ENCODE results near the gene PITX1.

PITX1 gene

DNA sequence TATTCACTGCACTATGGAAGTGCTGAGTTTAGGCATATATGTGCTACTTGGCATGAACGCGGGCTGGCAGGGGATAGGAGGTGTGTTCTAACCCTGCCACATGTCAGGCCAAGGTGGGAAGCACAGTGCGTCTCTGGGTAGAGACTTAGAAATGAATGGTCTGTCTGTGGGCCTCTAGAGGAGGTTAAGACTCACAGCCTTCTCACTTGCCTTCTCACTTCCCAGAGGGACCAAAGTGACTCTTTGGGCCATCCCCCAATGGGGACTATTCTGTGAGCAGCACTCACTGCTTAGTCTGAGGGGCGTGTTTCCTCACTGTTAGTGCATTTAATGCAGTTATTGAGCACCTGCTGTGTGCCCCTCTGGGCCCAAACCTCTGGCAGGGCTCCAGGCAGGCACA is 2.4 kb upstream of the PITX1 start:
- TF ChIP-seq ZBTB7A (IDR thresholded peaks at IDR 0.05; ENCODE audit: low read depth), result no peak
- no peak for TF ChIP-seq EP300 (IDR thresholded peaks at IDR 0.05; ENCODE audit: borderline replicate concordance)
- TF ChIP-seq FOXM1 (IDR thresholded peaks at IDR 0.05; ENCODE audit: borderline replicate concordance, low read depth), result no peak
- TF ChIP-seq YY1 (IDR thresholded peaks at IDR 0.05; ENCODE audit: low read depth), result no peak
- TF ChIP-seq CREB1 (IDR thresholded peaks at IDR 0.05; ENCODE audit: low read depth), result no peak
- TF ChIP-seq, protein P1, sequence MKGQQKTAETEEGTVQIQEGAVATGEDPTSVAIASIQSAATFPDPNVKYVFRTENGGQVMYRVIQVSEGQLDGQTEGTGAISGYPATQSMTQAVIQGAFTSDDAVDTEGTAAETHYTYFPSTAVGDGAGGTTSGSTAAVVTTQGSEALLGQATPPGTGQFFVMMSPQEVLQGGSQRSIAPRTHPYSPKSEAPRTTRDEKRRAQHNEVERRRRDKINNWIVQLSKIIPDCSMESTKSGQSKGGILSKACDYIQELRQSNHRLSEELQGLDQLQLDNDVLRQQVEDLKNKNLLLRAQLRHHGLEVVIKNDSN (IDR thresholded peaks at IDR 0.05), result no peak
- no peak for TF ChIP-seq NFIC (IDR thresholded peaks at IDR 0.05)
- TF ChIP-seq, protein P2, sequence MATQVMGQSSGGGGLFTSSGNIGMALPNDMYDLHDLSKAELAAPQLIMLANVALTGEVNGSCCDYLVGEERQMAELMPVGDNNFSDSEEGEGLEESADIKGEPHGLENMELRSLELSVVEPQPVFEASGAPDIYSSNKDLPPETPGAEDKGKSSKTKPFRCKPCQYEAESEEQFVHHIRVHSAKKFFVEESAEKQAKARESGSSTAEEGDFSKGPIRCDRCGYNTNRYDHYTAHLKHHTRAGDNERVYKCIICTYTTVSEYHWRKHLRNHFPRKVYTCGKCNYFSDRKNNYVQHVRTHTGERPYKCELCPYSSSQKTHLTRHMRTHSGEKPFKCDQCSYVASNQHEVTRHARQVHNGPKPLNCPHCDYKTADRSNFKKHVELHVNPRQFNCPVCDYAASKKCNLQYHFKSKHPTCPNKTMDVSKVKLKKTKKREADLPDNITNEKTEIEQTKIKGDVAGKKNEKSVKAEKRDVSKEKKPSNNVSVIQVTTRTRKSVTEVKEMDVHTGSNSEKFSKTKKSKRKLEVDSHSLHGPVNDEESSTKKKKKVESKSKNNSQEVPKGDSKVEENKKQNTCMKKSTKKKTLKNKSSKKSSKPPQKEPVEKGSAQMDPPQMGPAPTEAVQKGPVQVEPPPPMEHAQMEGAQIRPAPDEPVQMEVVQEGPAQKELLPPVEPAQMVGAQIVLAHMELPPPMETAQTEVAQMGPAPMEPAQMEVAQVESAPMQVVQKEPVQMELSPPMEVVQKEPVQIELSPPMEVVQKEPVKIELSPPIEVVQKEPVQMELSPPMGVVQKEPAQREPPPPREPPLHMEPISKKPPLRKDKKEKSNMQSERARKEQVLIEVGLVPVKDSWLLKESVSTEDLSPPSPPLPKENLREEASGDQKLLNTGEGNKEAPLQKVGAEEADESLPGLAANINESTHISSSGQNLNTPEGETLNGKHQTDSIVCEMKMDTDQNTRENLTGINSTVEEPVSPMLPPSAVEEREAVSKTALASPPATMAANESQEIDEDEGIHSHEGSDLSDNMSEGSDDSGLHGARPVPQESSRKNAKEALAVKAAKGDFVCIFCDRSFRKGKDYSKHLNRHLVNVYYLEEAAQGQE (IDR thresholded peaks at IDR 0.05; ENCODE audit: low read depth), result no peak
- no peak for TF ChIP-seq TAF1 (IDR thresholded peaks at IDR 0.05; ENCODE audit: low read depth)
- no peak for TF ChIP-seq EGR1 (IDR thresholded peaks at IDR 0.05)
- TF ChIP-seq CEBPB (IDR thresholded peaks at IDR 0.05), result no peak
- no peak for TF ChIP-seq TEAD4 (IDR thresholded peaks at IDR 0.05)

DNA sequence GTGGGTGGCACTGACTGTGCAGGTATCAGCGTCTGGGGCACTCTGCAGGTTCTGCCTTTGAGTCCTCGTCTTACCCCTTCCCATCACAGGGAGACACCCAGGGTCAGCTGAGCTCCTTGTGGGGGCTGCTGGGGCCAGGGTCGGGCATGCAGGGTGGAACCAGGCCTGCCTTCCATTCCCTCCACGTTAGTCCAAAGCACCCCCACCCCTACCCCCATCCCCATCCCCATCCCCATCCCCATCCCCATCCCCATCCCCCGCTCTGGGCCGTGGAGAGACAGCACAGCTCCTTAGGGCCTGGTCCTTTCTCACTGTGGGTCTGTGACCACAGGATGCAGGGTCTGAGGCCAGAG is 1.6 kb upstream of the PITX1 start:
- TF ChIP-seq EP300 (IDR thresholded peaks at IDR 0.05; ENCODE audit: borderline replicate concordance), result no peak
- no peak for TF ChIP-seq YY1 (IDR thresholded peaks at IDR 0.05; ENCODE audit: low read depth)
- no peak for TF ChIP-seq NFIC (IDR thresholded peaks at IDR 0.05)
- no peak for TF ChIP-seq TAF1 (IDR thresholded peaks at IDR 0.05; ENCODE audit: low read depth)
- TF ChIP-seq TCF12 (IDR thresholded peaks at IDR 0.05; ENCODE audit: low read depth), result no peak
- no peak for TF ChIP-seq TEAD4 (IDR thresholded peaks at IDR 0.05)
- TF ChIP-seq CREB1 (IDR thresholded peaks at IDR 0.05; ENCODE audit: low read depth), result no peak
- no peak for TF ChIP-seq ZBTB7A (IDR thresholded peaks at IDR 0.05; ENCODE audit: low read depth)
- no peak for TF ChIP-seq FOXM1 (IDR thresholded peaks at IDR 0.05; ENCODE audit: borderline replicate concordance, low read depth)
- TF ChIP-seq, protein P3, sequence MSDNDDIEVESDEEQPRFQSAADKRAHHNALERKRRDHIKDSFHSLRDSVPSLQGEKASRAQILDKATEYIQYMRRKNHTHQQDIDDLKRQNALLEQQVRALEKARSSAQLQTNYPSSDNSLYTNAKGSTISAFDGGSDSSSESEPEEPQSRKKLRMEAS (IDR thresholded peaks at IDR 0.05), result no peak
- TF ChIP-seq EGR1 (IDR thresholded peaks at IDR 0.05), result no peak
- TF ChIP-seq CEBPB (IDR thresholded peaks at IDR 0.05), result no peak
- TF ChIP-seq RAD21 (IDR thresholded peaks at IDR 0.05; ENCODE audit: low read depth), result no peak
- TF ChIP-seq, protein P1 (IDR thresholded peaks at IDR 0.05), result no peak
- TF ChIP-seq, protein P2 (IDR thresholded peaks at IDR 0.05; ENCODE audit: low read depth), result no peak

DNA sequence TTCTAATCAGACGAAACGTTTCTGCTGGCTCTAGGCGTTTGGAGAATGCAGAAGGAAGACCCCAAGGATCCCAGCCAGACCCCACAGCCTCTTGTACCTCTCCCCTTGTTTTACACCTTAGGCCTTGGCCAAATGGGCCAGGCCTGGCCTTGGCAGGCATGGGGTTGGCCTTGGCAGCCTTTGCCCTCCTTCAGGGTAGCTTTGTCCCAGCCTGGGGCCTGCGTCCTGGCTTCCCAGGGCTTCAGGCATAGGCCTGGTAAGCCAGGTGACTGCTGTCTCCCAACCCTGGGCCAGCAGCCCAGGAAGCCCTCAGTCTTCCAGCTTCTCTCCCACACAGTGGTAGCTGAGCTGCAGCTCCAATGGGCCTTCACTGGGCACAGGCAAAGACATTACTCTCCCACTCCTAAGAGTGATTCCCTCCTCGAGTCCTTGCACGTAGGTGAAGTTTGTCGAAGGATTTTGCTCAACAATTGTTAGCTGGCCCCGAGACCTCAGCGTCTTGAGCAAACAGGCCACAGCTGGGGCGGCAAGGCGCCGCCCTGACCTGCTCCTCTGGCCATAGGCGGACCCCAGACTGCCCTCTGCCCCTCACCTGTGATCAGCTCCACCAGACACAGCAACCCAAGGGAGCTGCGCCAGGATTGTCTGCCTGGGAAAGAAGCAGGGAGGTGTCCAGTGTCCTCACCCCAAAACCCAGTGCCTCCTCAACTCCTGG is 1.1 kb upstream of the PITX1 start:
- no peak for TF ChIP-seq TCF12 (IDR thresholded peaks at IDR 0.05; ENCODE audit: low read depth)
- TF ChIP-seq, protein P1 (IDR thresholded peaks at IDR 0.05), result no peak

DNA sequence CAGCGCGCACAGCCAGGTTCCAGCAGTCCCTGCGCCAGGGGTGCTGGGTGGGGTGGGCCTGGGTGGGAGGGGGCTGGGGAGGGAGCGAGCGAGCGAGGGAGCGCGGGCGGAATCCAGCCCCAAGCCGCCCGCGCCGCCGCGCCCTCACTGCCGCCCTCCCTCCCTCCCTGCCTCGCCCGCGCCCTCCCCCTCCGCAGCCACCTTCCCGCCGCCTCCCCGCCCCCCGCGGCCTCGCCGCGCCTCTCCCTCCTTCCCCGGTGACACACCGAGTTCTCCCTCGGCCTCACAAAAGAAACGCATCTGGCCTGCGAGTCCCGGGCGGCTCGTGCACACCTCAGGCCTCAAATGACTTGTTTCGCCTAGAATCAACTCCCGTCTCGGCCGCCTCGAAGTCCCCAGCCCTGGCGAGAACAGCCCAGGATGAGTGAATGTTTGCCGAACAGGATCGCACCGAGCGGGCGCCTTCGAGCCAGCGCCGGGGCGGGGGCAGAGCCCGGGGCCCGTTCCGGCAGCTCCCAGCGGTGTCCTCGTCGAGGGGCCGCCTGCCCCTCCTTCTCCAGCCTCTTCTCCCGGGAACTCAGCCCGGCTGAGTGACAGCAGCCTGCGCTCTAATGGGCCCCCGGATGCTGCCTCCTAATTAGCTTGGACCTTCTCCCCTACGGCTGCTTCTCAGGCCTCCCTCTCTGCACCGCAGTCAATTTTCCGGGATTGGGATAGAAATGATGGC is 371 bp upstream of the PITX1 start:
- TF ChIP-seq TAF1 (IDR thresholded peaks at IDR 0.05; ENCODE audit: low read depth), result 0 out of 2 replicates have a peak, but pooled peaks have one; percentile 13
- TF ChIP-seq, protein P3 (IDR thresholded peaks at IDR 0.05), result peak; percentile 61
- TF ChIP-seq FOXM1 (IDR thresholded peaks at IDR 0.05; ENCODE audit: borderline replicate concordance, low read depth), result no peak
- no peak for TF ChIP-seq ZBTB7A (IDR thresholded peaks at IDR 0.05; ENCODE audit: low read depth)

DNA sequence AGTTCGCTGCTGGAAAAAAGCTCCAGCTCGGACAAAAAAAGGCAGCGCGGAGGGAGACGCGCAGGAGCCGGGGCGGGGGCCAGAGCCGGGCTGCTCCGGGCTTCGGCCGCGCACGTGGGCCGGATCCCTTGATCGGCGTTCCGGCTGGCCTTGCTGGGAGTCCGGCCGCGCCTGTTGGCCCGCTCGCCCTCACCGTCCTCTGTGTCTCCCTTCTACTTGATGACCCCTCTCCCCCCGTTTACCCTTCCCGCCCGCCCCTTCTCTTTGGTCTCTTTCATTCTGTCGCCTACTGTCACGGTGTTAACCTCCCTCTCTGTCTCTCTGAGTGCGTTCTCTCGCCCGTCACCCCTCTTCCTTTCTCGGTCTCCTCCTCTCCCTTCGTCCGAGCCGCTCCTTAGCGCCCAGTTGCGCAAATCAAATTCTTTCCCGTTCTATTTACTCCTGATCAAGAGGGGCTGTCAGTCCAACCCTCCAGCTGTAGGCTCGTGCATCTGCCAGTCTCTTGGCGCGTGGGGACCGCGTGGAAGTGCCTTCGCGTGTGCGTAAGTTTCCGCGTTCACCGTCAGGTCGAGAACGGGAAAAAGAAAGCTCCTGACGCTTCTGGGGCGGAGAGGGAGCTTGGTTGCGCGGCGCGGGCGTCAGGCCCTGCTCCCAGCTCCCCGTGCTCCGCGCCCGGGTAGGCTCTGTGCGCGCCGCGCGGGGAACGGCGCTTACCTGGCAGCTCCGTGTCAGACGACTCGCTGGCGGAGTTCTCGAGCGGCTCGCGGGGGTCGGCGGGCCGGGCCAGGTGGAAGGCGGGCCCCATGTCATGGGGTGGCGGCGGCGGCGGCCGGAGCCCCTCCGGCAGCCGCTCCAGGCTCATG is 798 bp downstream of the PITX1 start:
- peak; percentile 62 for TF ChIP-seq CEBPB (IDR thresholded peaks at IDR 0.05)
- no peak for TF ChIP-seq TEAD4 (IDR thresholded peaks at IDR 0.05)
- TF ChIP-seq CREB1 (IDR thresholded peaks at IDR 0.05; ENCODE audit: low read depth), result no peak
- TF ChIP-seq, protein P1 (IDR thresholded peaks at IDR 0.05), result peak; percentile 6; the same call in 1 of the 2 replicates
- TF ChIP-seq RAD21 (IDR thresholded peaks at IDR 0.05; ENCODE audit: low read depth), result no peak
- peak; percentile 9; the same call in 1 of the 2 replicates for TF ChIP-seq YY1 (IDR thresholded peaks at IDR 0.05; ENCODE audit: low read depth)
- TF ChIP-seq EP300 (IDR thresholded peaks at IDR 0.05; ENCODE audit: borderline replicate concordance), result no peak
- TF ChIP-seq, protein P3 (IDR thresholded peaks at IDR 0.05), result peak; percentile 76
- TF ChIP-seq TCF12 (IDR thresholded peaks at IDR 0.05; ENCODE audit: low read depth), result no peak
